DMS79 treated with DMSO at 0.1 percent for 48 hours (cell line): ENCODE data around the gene BTNL2.

Experiments
- DNase-seq: peaks from one replicate; lab custom pipeline; 2025; lab: John Stamatoyannopoulos, UW

Gene BTNL2

DNA sequence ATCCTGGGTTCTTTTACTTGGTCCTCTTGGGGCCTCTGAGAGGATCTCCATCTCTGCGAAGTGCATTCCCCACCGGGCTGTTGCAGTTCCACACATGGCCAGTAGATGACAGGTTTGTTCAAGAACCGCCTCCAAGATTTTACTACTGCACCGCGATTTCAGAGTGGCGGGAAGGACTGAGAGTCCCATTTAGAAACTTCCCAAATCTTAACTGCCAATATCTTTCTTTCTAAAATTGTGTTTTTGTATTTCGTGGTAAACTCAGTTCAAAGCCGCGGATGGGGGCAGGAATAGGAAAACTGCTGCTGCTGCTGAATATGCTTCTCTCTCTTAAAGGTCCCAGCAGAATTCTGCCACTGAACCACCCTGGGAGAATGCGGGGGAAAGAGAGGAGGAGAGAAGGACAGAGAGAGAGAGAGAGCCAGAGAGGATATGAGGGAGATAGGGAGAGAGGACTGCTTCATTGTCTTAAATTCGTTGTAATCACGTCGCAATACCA is 8.6 kb upstream of the BTNL2 start:
- peak; percentile 61 for DNase-seq

DNA sequence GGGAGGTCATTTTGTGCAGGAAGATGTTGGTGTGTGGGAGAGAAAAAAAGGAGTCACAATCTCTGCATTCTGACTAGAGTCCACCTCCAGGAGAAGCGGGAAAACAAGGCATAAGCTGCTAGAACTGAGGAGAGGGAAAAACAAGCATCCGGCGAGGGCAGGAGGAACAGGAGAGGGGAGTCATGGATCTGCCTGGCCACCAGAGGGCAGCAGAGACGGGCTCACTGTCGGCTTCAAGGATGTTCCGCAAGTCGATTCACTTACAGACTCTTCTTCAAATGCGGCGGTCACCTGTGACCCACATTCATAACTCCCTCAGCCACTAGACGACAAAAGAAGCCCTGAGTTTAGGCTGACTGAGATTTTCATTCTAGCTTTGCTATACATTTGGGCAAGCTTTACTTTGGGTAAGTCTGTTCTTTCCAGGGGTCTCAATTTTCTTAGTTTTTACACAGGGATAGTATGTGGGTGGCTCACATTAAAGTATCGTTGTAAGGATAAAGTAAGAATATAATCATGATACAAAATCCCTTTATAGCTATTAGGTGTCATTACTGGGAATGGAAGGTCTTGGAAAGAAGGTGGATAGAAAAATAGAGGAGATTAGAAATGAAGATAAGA is 6.6 kb upstream of the BTNL2 start:
- peak; percentile 76 for DNase-seq

DNA sequence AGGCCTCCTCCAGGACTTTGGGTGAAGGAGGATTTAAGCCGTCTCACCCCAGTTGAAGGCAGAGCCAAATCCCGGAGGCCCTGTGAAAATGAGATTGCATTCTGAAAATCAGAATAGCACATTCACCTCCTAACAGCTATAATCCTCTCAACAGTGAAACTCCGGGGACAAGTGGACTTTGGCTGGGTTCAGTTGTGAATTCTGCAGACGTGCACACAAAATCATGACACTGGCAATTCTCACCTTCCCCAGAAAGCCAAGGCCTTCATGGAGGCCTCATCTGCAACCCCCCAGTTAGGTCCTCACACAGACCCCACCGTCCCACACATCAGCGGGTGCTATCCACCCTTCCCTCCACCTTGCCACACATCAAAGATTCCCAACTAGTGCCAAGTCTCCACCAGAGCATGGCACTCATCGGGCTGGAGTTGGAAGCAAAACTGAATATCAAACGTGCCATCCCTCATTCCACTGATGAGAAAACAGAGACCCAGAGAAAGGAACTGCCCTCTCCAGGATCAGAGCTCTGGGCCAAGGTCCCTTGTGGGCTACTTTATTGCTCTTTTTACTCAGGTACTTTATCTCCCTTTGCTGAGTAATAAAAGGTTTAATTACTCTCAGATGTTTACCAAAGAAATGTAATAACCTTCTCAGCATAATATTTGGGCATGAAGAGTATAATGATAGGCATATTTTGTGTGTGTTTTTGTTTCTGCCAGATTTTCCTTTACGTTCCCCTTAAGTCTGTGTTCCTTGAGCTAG is 4.8 kb upstream of the BTNL2 start:
- no peak for DNase-seq

DNA sequence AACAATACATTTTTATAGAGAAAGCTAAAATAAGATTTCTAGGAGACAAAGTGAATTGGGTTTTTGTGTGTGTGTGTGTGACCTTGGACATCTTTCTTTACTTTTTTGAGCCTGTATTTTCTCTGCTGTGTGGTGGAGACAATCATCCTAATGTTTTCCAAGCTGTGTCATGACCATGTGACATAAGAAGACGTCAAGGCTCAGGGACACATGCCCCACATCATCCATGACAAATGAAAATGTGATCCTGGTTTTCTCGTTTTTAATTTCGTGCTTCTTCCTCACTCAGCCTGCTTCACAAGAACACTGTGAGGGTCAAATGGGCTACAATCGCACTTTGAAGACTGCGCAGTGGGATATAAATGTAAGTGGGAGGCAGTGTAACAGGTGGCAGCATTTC is 3.9 kb upstream of the BTNL2 start:
- no peak for DNase-seq

DNA sequence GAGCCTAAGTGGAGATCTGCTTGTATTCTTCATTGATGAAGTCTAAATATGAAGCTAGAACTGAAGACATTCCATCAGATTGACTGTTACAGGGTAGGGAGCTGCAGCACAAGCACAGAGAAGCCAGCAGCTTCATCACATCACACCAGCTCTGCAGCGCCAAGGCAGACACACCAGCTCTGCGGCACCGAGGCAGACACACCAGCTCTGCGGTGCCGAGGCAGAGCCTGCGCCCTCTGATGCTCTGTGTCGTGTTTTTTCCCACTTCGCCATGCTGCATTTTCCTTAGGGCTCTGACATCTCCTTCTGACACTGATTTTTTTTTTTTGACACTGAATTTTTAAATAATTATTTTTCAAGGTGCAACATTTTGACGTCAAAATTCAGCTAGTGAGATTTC is 784 bp downstream of the BTNL2 start:
- DNase-seq: no peak

DNA sequence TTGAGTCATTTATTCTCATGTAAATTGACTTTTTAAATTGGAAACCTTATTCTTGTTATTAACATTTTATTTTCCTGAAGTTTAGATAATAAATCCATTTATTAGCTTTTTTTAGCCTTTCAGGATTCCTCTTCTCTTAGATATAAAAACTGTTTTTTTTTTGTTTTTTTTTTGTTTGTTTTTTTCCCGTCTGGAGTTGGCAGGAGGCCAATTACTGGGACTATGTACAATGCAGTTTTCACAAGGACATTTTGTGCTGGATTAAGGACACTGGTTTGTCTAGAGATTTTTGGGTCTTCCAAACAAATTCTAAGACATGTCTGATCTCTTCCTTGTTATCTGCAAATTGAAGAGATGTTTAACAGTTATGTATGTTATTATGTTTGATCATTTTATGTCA is 1.3 kb downstream of the BTNL2 start:
- no peak for DNase-seq

DNA sequence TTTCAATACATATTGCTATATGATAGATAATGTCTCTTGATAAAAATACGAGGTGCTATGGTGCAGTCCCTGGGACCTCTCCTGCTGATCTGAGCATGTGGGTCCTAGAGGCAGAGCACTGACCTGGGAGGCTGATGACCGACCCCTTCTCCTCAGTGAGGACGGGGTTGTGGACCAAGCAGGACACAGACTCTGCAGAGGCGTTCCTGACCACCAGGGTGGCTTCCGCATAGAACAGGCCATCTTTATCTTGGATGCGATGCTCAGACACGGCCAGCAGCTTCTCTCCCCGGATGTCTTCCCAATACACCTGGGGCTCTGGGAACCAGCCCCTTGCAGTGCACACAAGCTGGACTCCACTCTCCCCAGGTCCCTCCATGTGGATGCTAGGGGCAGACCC is 4.2 kb downstream of the BTNL2 start:
- no peak for DNase-seq

DNA sequence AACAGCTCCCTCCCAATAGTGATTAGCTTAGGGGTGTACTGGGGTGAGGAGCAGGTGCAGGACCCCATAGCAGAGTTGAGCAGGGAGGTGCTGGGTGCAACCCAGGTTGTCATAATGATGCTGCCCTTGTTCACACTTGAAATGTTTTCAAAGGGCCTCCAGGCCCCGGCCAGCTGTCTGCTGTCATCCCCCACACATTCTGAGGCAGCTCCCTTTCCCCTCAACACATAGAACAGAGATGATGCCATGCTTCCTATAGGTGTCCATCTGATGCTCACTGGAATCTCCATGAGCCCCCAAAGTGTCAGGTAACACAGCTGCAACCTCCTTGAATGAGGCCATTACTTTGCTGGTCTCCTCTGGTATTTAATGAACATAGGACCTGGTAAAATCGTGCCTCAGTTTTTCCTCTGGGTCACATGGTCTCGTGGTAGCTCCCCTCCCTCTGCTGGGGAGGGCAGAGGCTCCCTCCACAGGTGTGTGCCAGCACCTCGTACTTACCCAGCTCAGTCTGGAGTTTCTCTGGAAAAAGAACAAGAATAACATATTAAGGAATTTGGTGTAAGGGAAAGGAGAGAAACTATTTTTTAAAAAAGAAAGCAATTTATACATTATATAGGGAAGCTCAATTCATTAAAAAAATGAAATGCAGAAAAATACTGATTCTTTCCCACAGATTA is 5.6 kb downstream of the BTNL2 start:
- DNase-seq: no peak

DNA sequence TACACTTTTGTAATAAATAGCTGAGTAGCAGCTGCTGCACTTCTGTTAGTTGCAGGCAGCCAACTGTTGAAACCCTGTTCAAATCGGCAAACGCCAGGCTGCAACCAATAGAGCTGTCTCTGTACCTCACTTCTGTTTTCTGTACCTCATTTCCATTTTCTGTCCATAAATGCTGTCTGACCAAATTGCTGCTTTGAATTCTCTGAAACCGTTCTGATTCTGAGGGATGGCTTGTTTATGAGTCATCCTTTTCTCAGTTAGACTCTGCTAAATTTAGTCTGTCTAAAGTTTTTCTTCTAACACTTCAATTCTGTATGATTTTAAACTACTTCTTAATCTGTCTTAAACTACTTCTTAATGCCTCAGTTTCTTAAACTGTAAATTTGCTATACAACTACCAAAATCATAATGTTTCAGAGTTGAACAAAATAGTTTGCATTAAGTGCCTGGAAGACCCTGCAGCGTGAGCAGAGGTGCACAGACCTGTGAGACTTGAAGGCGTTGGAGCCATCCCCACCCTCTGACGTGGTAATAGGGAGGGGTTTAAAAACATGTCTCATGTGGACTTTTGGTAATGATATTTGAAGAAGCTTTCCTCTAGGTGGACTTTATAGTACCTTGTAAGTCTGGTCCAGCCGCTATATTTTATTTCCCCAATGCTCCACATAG is 9.6 kb downstream of the BTNL2 start:
- no peak for DNase-seq

DNA sequence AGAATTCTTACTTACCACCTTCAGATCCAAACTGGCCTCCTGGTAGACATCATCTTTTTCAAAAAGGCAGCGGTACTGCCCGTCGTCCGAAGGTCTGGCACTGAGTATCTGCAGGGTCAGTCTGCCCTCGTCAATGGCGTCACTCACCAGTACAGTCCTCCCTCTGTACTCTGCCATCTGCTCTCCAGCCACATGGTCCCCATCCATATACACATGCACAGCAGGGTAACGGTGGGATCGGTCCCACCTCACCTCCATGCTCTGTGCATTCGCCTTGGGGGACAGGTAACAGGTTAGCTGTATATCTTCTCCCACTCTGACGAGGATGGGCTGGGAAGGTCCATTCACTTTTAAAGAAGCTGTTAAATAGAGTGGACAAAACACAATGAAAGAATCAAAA is 11.0 kb downstream of the BTNL2 start:
- no peak for DNase-seq

DNA sequence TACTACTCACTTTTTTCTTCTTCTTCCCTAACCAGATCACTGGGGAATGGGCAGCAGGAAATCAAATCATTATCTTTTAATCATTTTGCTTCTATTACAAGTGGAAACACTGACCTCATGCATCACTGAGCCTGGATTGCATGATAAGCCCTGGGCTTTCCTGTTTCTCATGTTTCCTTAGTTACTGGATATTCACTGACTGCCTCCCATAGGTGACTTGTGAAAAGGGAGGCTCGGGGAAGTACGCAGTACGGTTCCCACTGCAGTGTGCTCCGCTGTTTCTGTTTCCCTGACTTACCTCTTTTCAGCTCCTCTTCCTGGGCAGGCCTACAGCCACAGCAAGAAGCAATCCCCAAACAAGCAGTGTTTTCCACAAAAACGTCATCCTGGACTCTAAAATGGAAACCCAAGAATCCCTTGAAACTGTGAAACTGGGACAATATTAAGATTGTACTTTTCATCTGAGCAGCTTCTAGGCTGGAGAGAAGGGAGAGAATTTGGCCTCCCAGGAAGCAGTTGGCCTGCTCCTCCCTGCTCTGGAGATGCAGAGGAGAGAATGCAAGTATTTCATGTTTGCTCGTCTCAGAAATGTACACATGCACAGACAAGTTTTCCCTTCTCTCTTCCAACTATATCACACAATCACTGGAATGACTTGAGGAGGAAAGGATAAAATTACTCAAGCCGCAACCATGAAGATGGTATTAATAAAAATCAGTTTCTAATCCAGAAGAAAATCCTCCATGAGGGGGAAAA is 13.1 kb downstream of the BTNL2 start:
- peak; percentile 18 for DNase-seq

DNA sequence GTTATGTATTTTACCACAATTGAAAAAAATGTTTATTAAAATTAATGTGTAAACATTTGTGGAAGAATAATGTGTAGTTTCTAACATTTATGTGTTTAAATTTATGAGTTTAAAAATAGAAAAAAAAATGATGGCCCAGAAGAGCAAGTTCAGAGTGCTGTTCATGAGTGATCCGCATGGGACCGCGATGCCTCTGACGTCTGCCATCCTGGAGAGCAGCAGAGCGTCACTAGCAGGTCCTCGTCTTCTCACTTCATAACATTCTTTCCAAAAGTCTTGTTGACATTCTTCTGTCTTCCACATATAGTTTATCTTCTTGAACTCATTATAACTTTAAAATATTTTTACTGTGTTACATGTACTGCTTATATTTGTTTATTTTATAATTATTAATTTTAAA is 15.5 kb downstream of the BTNL2 start:
- DNase-seq: no peak

DNA sequence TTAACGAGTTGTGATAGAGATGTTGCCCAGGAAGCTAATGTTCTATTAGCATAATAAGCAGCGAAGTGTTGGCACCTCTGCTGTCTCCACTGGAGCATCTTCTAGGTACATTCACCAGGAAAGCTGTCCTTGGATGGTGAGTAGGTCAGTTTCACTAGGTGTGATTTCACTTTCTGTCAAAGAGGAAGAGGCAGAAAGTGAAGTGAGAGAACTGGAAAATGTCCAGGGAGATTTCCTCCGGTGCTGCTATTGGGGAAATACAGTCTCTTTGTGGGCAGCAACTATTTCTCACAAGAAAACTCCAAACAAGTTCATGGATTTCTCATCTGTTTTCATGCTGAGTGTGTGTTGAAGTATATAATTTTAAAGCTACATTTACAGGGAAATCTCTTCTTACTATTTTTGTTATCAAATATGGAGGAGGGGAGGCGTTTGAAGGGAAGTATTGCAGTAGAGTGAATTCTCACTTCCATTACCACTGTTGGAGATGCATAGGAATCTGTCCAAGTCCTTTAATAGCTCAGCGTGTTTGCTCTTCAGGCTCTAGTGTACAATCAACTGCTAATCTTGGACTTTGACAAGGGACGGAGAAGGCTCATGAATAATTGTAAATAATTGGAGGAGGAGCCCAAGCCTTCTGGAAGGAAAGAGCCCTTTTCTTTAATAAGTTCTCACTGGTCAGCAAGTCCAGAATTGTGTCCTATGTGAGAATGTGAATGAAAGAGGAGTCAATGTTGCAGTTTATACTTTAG is 19.2 kb downstream of the BTNL2 start:
- DNase-seq: no peak

DNA sequence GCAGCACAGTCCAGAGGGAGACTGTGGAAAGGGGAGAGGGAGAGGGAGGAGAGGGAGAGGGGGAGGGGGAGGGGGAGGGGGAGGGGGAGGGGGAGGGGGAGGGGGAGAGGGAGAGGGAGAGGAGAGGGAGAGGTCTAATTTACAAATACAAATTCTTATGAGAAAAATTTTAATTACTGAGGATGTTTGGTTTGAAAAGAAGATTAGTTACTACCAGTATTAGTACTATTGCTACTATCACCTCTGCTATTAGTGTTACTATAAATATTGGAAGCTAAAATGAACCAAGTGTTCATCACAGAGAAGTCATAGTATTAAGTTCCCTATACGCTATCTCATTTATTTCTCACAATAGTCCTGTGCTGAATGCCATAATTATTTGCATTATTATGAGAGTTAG is 20.9 kb downstream of the BTNL2 start:
- no peak for DNase-seq

DNA sequence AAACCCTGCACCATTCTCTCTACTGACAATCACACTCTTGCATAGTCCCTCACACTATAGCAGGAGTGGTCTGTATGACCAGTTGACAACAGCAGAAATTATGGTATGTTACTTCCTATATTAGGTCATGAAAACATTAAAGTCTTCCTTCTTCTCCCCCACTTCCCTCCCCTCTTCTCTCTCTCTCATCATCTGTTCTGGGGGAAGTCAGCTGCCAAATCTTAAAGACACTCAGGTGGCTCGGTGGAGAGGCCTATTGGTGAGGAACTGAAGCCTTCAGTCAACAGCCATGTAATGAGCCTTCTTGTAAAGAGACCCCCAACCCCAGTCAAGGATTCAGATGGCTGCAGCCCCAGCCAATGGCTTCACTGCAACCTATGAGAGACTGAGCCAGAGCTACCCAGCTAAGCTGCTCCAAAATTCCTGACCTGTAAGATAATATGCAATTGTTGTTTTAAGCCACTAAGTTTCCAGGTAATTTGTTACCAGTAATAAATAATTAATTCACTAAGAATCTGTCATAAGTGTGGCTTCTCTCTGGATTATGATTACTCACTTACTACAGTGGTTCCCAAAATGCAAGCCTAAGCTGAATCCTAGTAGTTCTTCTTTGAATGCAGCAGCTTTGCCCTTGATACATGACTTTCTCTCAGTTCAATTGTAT is 24.1 kb downstream of the BTNL2 start:
- no peak for DNase-seq

DNA sequence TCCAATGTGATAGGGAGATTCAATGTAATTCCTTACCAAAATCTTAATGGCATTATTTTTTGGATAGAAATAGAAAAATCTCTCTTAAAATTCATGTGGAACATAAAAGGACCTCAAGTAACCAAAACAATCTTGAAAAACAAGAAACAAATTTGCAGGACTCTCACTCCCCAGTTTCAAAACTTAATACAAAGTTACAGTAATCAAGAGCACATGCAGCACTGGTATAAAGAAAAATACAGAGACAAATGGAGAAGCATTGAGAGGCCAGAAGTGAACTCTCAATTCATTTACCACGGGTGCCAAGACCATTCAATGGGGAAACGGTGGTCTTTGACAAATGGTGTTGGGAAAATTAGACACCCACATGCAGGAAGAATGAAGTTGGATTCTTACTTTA is 27.4 kb downstream of the BTNL2 start:
- no peak for DNase-seq

DNA sequence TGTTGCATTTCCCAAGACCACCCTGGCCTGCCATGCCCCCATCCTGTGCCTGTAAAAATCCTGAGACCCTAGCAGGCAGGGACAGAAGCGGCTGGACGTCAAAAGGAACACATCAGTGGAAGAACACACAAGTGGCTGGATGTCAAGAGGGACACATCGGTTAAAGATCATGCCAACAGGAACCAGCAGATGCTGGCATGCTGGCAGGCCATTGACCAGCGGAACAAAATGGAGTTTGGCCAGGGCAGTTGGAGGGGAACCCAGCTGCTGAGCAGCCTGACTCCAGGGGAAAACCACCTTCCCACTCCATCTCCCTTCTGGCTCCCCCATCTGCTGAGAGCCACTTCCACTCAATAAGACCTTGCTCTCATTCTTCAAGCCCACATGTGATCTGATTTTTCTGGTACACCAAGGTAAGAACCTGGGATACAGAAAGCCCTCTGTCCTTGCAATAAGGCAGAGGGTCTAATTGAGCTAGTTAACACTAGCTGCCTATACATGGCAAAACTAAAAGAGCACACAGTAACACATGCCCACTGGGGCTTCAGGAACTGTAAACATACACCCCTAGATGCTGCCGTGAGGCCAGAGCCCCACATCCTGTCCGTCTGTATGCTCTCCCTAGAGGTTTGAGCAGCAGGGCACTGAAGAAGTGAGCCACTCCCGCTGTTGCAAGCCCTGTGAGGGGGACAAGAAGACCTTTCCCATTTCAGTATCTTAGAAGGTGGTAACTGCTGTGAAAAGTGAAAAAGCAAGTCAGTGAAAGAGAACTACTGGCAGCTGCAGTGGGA is 31.0 kb downstream of the BTNL2 start:
- DNase-seq: no peak

DNA sequence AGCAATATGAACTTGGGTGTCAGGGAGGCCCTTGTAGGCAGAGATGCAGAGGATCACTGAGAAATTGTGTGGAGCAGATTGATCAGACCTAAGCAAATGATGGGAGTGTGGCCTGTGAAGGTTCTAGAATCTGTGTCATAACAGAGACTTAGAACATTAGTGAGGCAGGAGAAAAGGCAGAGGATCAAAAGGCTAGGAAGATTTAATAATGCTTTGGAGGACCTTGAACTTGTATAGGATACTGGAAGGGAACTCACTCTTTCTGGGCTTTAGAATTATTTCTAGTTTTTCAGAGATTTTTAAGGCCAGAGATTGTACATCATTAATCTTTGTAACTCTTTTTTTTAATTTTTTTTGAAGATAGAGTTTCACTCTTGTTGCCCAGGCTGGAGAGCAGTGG is 35.2 kb downstream of the BTNL2 start, which contains the start of gene TSBP1:
TSBP1 (minus strand) TSS at position 101 of the 400 bp plus-strand sequence. CDS start 197 bp downstream, outside the sequence.
- DNase-seq: no peak

DNA sequence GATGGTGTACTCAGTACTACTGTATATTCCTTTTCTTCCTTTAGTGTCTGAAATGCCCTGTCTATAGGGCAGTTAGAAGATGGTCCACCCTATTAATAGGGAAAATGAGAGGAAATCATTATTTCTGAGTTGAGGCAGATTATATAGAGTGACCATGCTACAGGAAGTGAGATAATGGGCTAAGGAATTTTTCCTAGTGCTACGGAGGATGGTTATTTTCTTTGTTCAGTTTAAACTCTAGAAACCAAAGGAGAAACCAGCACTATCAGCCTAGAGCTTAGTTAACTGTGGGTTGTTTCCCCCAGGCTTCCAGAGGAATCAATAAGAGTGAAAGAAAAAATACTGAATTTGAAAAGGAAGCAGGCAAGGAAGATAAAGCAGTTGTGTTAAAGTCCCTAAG is 35.8 kb downstream of the BTNL2 start:
- no peak for DNase-seq

DNA sequence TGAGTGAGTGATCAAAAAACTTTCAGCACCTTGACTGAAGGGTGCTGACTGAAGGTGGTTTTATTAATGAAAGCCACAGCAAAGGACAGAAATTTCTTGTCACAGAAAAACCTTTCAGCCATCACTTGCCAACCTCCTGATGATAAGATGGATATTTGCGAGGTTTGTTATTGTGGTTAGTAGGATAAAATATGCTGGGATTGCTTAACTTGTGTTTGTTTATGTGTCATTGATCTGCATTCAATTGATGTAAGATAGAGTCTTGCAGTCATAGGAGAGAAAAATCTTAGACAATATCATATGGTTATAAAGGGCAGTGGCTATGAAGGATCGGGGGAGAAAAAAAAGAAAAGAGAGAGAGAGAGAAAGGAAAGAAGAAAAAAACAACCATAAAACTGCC is 36.5 kb downstream of the BTNL2 start:
- no peak for DNase-seq
